Activated T-cell treated with anti-CD3 and anti-CD28 coated beads, Interleukin-2, amount 50 U/mL, for 4 hours (primary cell): ENCODE data around the gene ATP6V1C2. TPM values are rescaled to one million over a fixed set of nuclear protein-coding genes. Genes with fewer than 3 reads are reported as not detected.

ENCODE experiments used
- ATAC-seq, 2 donors: fragments of 200-7000 bp; cut with Tn5 transposase; one replicate each; pipeline ENCODE4 v1.10.0; 2021
- DNase-seq: peaks from one replicate; pipeline ENCODE4 v3.0.0-alpha.2; 2020
- H3K27me3 Mint-ChIP-seq: one replicate; pipeline ENCODE4 v1.8.0; 2021; ENCODE audit warnings: low read depth, mixed read lengths
- H3K36me3 Mint-ChIP-seq: one replicate; pipeline ENCODE4 v1.8.0; 2022; ENCODE audit warnings: mixed read lengths; ENCODE audit not compliant: insufficient read depth
- H3K4me1 Mint-ChIP-seq: one replicate; pipeline ENCODE4 v1.8.0; 2021; ENCODE audit warnings: low read depth, mixed read lengths
- H3K4me3 Mint-ChIP-seq: one replicate; pipeline ENCODE4 v1.8.0; 2021; ENCODE audit warnings: mild to moderate bottlenecking, moderate library complexity, mixed read lengths
- H3K9me3 Mint-ChIP-seq: one replicate; pipeline ENCODE4 v1.8.0; 2021; ENCODE audit warnings: mixed read lengths
- total RNA-seq, 3 donors: library from RNA; stranded (reverse); gene quantifications; one replicate each; pipeline ENCODE4 v1.2.1, GENCODE V29; 2021

ATP6V1C2 gene
- total RNA-seq, 3 donors from 2014 or later, result 0.14 TPM; not detected in 2

GRCh38 chr2:10765914-10766313 is 44.5 kb downstream of the ATP6V1C2 start:
- DNase-seq (no peak), ATAC-seq (no peak)
- H3K27me3 Mint-ChIP-seq, result peaks cover 5% of the 10 kb centered on the region
- H3K36me3 Mint-ChIP-seq, result no peaks in the 10 kb centered on the region
- no peak overlapping the region for H3K4me3 Mint-ChIP-seq
- H3K4me1 Mint-ChIP-seq, result no peaks in the 10 kb centered on the region
- H3K9me3 Mint-ChIP-seq, result no peaks in the 10 kb centered on the region

GRCh38 chr2:10768063-10768507 is 46.7 kb downstream of the ATP6V1C2 start:
- no peak overlapping the region for H3K4me3 Mint-ChIP-seq
- H3K36me3 Mint-ChIP-seq, result no peaks in the 10 kb centered on the region
- DNase-seq (no peak), ATAC-seq (no peak)
- peaks cover 3% of the 10 kb centered on the region for H3K27me3 Mint-ChIP-seq
- no peaks in the 10 kb centered on the region for H3K4me1 Mint-ChIP-seq
- H3K9me3 Mint-ChIP-seq, result no peaks in the 10 kb centered on the region

GRCh38 chr2:10770956-10771750 is 49.7 kb downstream of the ATP6V1C2 start:
- Mint-ChIP-seq H3K9me3 (no peaks in the 10 kb centered on the region), H3K27me3 (no peaks in the 10 kb centered on the region), H3K36me3 (no peaks in the 10 kb centered on the region), H3K4me1 (no peaks in the 10 kb centered on the region), H3K4me3 (no peak overlapping the region)
- no peak for ATAC-seq
- no peak for DNase-seq

GRCh38 chr2:10771786-10772185 is 50.4 kb downstream of the ATP6V1C2 start:
- Mint-ChIP-seq H3K27me3 (no peaks in the 10 kb centered on the region), H3K9me3 (no peaks in the 10 kb centered on the region), H3K4me1 (no peaks in the 10 kb centered on the region), H3K4me3 (no peak overlapping the region), H3K36me3 (no peaks in the 10 kb centered on the region)
- no peak for DNase-seq
- ATAC-seq, result no peak

GRCh38 chr2:10772201-10772867 is 50.9 kb downstream of the ATP6V1C2 start:
- Mint-ChIP-seq H3K4me1 (no peaks in the 10 kb centered on the region), H3K27me3 (no peaks in the 10 kb centered on the region), H3K36me3 (no peaks in the 10 kb centered on the region), H3K4me3 (no peak overlapping the region), H3K9me3 (no peaks in the 10 kb centered on the region)
- DNase-seq (no peak), ATAC-seq (no peak)

GRCh38 chr2:10772868-10773215 is 51.4 kb downstream of the ATP6V1C2 start:
- DNase-seq, result no peak
- no peaks in the 10 kb centered on the region for H3K9me3 Mint-ChIP-seq

GRCh38 chr2:10773821-10774341 is 52.5 kb downstream of the ATP6V1C2 start:
- H3K9me3 Mint-ChIP-seq, result no peaks in the 10 kb centered on the region
- H3K36me3 Mint-ChIP-seq, result no peaks in the 10 kb centered on the region
- H3K4me1 Mint-ChIP-seq, result no peaks in the 10 kb centered on the region
- no peak overlapping the region for H3K4me3 Mint-ChIP-seq
- H3K27me3 Mint-ChIP-seq, result no peaks in the 10 kb centered on the region
- ATAC-seq (no peak), DNase-seq (no peak)

More at GRCh38 chr2:10772868-10773215, 51.4 kb downstream of the ATP6V1C2 start:
- Mint-ChIP-seq H3K36me3 (no peaks in the 10 kb centered on the region), H3K4me1 (no peaks in the 10 kb centered on the region), H3K27me3 (no peaks in the 10 kb centered on the region), H3K4me3 (no peak overlapping the region)
- no peak for ATAC-seq

- Mint-ChIP-seq H3K27me3 (no peaks in the 10 kb centered on the region), H3K36me3 (no peaks in the 10 kb centered on the region), H3K4me3 (no peak overlapping the region), H3K4me1 (no peaks in the 10 kb centered on the region), H3K9me3 (no peaks in the 10 kb centered on the region)
- ATAC-seq (no peak), DNase-seq (no peak)
These were observed 53.0 kb downstream of the ATP6V1C2 start for GRCh38 chr2:10774394-10774793.

- H3K4me3 Mint-ChIP-seq, result no peak overlapping the region
- peaks cover 2% of the 10 kb centered on the region for H3K36me3 Mint-ChIP-seq
- ATAC-seq (peak in 1 of 2 donors; percentile 7), DNase-seq (no peak)
- no peaks in the 10 kb centered on the region for H3K4me1 Mint-ChIP-seq
- H3K27me3 Mint-ChIP-seq, result no peaks in the 10 kb centered on the region
- no peaks in the 10 kb centered on the region for H3K9me3 Mint-ChIP-seq
These were observed 53.8 kb downstream of the ATP6V1C2 start for GRCh38 chr2:10775021-10775780.

GRCh38 chr2:10775831-10776230 is 54.4 kb downstream of the ATP6V1C2 start:
- no peak for ATAC-seq
- Mint-ChIP-seq H3K27me3 (no peaks in the 10 kb centered on the region), H3K4me1 (no peaks in the 10 kb centered on the region), H3K9me3 (no peaks in the 10 kb centered on the region), H3K36me3 (peaks cover 4% of the 10 kb centered on the region), H3K4me3 (no peak overlapping the region)
- no peak for DNase-seq

- Mint-ChIP-seq H3K27me3 (no peaks in the 10 kb centered on the region), H3K36me3 (peaks cover 4% of the 10 kb centered on the region), H3K9me3 (no peaks in the 10 kb centered on the region), H3K4me3 (no peak overlapping the region), H3K4me1 (no peaks in the 10 kb centered on the region)
- DNase-seq, result no peak
- no peak for ATAC-seq
These were observed 55.0 kb downstream of the ATP6V1C2 start for GRCh38 chr2:10776231-10776977.

- H3K27me3 Mint-ChIP-seq, result no peaks in the 10 kb centered on the region
- no peaks in the 10 kb centered on the region for H3K9me3 Mint-ChIP-seq
- peaks cover 7% of the 10 kb centered on the region for H3K36me3 Mint-ChIP-seq
- ATAC-seq (no peak), DNase-seq (no peak)
- no peaks in the 10 kb centered on the region for H3K4me1 Mint-ChIP-seq
- H3K4me3 Mint-ChIP-seq, result no peak overlapping the region
These were observed 55.8 kb downstream of the ATP6V1C2 start for GRCh38 chr2:10777111-10777841.
